ENCODE measurements around the gene GABBR2.

GRCh38 chr9:98607152-98607551, 101.6 kb downstream of the GABBR2 start:
- TF ChIP-seq, protein P1, sequence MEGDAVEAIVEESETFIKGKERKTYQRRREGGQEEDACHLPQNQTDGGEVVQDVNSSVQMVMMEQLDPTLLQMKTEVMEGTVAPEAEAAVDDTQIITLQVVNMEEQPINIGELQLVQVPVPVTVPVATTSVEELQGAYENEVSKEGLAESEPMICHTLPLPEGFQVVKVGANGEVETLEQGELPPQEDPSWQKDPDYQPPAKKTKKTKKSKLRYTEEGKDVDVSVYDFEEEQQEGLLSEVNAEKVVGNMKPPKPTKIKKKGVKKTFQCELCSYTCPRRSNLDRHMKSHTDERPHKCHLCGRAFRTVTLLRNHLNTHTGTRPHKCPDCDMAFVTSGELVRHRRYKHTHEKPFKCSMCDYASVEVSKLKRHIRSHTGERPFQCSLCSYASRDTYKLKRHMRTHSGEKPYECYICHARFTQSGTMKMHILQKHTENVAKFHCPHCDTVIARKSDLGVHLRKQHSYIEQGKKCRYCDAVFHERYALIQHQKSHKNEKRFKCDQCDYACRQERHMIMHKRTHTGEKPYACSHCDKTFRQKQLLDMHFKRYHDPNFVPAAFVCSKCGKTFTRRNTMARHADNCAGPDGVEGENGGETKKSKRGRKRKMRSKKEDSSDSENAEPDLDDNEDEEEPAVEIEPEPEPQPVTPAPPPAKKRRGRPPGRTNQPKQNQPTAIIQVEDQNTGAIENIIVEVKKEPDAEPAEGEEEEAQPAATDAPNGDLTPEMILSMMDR (IDR thresholded peaks at IDR 0.05): no peak
- TF ChIP-seq POLR2A (IDR thresholded peaks at IDR 0.05): no peak

Data from adrenal gland (tissue), 5 donors.